ENCODE results near the gene UCP2. TPM values are rescaled to one million over a fixed set of nuclear protein-coding genes. Genes with fewer than 3 reads are reported as not detected.
A peak's percentile ranks its signal among the peaks of the same experiment; 100 is the strongest.

UCP2 gene
- total and polyA plus RNA-seq, 9 of the 15 experiments (the other 6 are each of a cell fraction or from before 2014, with no cell fraction given): 19.2 to 216 (median 87.9) TPM

- TF ChIP-seq, protein P1, sequence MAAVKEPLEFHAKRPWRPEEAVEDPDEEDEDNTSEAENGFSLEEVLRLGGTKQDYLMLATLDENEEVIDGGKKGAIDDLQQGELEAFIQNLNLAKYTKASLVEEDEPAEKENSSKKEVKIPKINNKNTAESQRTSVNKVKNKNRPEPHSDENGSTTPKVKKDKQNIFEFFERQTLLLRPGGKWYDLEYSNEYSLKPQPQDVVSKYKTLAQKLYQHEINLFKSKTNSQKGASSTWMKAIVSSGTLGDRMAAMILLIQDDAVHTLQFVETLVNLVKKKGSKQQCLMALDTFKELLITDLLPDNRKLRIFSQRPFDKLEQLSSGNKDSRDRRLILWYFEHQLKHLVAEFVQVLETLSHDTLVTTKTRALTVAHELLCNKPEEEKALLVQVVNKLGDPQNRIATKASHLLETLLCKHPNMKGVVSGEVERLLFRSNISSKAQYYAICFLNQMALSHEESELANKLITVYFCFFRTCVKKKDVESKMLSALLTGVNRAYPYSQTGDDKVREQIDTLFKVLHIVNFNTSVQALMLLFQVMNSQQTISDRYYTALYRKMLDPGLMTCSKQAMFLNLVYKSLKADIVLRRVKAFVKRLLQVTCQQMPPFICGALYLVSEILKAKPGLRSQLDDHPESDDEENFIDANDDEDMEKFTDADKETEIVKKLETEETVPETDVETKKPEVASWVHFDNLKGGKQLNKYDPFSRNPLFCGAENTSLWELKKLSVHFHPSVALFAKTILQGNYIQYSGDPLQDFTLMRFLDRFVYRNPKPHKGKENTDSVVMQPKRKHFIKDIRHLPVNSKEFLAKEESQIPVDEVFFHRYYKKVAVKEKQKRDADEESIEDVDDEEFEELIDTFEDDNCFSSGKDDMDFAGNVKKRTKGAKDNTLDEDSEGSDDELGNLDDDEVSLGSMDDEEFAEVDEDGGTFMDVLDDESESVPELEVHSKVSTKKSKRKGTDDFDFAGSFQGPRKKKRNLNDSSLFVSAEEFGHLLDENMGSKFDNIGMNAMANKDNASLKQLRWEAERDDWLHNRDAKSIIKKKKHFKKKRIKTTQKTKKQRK (IDR thresholded peaks at IDR 0.05; ENCODE audit: borderline replicate concordance, low read depth, low read length): no peak
- TF ChIP-seq IRF2 (CRISPR knock-in tag; IDR thresholded peaks at IDR 0.05) (no peak), HINFP (tag; conservative IDR thresholded peaks at IDR 0.05; ENCODE audit: low read depth) (peak; percentile 49; the same call in 1 of the 2 replicates), ZNF707 (CRISPR knock-in tag; conservative IDR thresholded peaks at IDR 0.05) (no peak), ELK3 (CRISPR knock-in tag; IDR thresholded peaks at IDR 0.05) (no peak), NCOA4 (IDR thresholded peaks at IDR 0.05; ENCODE audit: partially characterized antibody) (no peak), BRD9 (IDR thresholded peaks at IDR 0.05; ENCODE audit: low read depth, partially characterized antibody) (no peak), ETS1 (conservative IDR thresholded peaks at IDR 0.05; ENCODE audit: control insufficient read depth, low read depth, low read length) (no peak), ZNF780A (CRISPR knock-in tag; IDR thresholded peaks at IDR 0.05) (no peak), ZBTB1 (CRISPR knock-in tag; IDR thresholded peaks at IDR 0.05; ENCODE audit: borderline replicate concordance, low read depth) (no peak), MXI1 (IDR thresholded peaks at IDR 0.05; ENCODE audit: low read depth, low read length) (no peak), CREB3 (tag; conservative IDR thresholded peaks at IDR 0.05; ENCODE audit: low read depth) (0 out of 2 replicates have a peak, but pooled peaks have one; percentile 21), ZNF639 (CRISPR knock-in tag; conservative IDR thresholded peaks at IDR 0.05 in 1 of 2, IDR thresholded peaks at IDR 0.05 in 1 of 2) (no peak), RNF2 (IDR thresholded peaks at IDR 0.05) (no peak), KLF10 (CRISPR knock-in tag; IDR thresholded peaks at IDR 0.05) (no peak)
- TF ChIP-seq, protein P2, sequence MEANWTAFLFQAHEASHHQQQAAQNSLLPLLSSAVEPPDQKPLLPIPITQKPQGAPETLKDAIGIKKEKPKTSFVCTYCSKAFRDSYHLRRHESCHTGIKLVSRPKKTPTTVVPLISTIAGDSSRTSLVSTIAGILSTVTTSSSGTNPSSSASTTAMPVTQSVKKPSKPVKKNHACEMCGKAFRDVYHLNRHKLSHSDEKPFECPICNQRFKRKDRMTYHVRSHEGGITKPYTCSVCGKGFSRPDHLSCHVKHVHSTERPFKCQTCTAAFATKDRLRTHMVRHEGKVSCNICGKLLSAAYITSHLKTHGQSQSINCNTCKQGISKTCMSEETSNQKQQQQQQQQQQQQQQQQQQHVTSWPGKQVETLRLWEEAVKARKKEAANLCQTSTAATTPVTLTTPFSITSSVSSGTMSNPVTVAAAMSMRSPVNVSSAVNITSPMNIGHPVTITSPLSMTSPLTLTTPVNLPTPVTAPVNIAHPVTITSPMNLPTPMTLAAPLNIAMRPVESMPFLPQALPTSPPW (CRISPR knock-in tag; IDR thresholded peaks at IDR 0.05): no peak
Observed at GRCh38 chr11:74002832-74003231, 20.2 kb upstream of the UCP2 start (continued).

All from K562 (cell line).